NCI-H187 (cell line): ENCODE measurements around the gene TRIM28.
A peak's percentile ranks its signal among the peaks of the same experiment; 100 is the strongest.
"Not testable (repeated sequence)": the region's sequence is repeated elsewhere in the genome, so short reads cannot be mapped to it uniquely, and the experiment has no call there.

Source experiments
- DNase-seq, 2 experiments: peaks; one replicate each; lab custom pipeline; 2025; lab: John Stamatoyannopoulos, UW

TRIM28 gene

DNA sequence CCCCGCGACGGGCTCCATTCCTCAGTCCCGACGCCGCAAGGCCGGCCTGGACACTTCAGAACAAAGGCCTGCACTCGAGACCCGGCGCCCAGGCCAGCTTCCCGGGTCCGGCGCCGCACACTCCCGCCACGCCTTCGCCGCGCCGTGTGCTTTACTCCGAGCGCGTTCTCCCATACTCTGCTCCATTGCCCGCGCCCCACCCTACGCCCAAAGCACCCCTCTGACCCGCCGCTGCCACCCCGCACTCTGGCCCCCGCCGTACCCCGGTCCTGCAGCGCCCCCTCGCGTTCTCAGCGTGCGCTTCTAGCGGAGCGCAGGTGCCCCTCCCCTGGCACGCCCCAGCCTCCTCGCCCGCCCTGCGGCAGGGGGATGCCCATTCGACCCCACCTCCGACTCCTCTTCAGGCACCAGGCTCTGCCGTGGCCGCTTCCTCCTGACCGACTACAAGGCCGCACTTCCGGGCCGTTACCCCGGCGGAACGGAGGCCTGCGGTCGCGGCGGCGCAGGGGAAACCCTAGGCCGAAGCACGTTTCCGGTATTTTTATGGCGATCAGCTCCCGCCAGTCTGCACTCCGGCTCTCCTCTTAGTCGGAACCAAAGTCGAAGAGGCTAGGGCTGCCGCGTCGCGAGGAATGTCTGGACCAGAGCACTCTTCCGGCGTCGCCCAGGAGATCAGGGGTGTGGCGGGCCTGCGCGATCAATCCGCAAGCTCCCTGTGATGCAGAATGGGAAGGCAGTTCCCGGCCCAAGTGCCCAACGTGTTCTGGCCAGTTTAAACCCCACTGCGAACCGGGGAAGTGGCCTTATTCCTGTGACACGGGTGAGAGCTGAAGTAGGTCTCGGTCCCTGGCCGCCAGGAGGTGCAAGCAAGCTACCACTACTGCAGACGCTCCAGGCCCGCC, 24.3 kb upstream of the TRIM28 start, which contains the start of gene ZBTB45:
ZBTB45 (minus strand) TSS at position 456 of the 902 bp plus-strand sequence. CDS start 2,137 bp downstream, outside the sequence.
- DNase-seq, result peak; percentile 84 to 93

DNA sequence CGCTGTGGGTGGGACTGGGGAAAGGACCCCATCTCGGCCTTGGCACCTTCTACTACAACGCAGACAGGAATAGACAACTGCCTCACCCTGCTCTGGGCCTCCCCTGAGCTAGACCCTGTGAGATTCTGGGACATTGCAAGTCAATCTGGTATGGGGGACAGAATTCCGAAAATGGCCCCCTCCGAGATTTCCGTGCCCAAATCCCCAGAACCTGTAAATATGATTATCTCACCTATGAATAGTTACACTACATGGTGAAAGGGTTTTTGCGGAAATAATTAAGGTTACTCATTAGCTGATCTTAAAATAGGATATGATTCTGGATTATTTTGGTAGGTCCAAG, 23.6 kb upstream of the TRIM28 start:
- peak in 1 of 2 experiments; percentile 45 for DNase-seq

DNA sequence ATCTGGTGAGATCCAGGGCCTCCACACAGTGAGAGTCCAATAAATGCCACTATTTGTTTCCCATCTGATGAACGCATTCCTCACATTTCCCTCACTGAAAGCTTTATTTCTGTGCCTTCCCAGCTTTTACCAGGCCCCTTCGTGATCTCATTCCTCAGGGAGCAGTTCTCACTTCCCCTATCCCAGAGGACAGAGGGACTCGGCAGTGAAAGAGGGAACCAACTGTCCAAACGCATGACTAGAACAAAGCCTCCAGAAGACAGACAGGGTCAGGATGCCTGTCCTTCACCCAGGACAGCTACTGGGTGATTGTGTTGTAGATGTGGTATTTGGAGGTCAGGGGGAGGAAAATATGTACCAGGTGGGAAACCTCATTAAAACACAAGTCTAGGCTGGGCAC, 22.2 kb upstream of the TRIM28 start:
- DNase-seq, result no peak

DNA sequence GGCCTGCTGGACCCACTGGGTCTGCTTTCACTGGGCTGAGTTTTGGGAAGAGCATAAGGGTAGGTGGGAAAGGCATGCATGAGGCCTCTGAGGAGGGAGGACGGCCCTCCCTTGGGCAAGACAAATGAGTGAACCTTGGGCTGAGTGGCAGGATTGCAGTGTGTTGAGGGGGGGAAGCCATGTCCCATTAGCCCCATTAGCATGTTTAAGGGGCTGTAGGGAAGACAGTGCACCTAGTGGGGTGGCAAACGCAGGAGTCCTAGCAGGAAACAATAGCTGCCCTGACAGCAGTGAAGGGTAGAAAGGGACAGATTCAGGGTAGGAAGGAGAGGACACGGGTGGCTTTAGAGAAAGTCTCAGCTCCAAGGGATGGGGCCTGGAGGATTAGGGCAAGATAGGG, 21.2 kb upstream of the TRIM28 start:
- DNase-seq, result no peak

DNA sequence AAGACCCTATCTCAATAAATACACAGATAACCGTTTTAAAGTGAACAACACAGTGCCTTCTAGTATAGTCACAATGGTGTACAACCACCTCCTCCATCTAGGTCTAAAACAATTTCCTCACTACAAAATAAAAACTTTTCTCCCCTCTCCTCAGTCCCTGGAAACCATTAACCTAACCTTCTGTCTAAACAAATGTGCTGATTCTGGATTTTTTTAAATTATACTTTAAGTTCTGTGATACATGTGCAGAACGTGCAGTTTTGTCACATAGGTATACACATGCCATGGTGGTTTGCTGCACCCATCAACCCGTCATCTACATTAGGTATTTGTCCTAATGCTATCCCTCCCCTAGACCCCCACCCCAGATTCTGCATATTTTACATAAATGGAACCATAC, 14.5 kb upstream of the TRIM28 start:
- DNase-seq, result no peak

DNA sequence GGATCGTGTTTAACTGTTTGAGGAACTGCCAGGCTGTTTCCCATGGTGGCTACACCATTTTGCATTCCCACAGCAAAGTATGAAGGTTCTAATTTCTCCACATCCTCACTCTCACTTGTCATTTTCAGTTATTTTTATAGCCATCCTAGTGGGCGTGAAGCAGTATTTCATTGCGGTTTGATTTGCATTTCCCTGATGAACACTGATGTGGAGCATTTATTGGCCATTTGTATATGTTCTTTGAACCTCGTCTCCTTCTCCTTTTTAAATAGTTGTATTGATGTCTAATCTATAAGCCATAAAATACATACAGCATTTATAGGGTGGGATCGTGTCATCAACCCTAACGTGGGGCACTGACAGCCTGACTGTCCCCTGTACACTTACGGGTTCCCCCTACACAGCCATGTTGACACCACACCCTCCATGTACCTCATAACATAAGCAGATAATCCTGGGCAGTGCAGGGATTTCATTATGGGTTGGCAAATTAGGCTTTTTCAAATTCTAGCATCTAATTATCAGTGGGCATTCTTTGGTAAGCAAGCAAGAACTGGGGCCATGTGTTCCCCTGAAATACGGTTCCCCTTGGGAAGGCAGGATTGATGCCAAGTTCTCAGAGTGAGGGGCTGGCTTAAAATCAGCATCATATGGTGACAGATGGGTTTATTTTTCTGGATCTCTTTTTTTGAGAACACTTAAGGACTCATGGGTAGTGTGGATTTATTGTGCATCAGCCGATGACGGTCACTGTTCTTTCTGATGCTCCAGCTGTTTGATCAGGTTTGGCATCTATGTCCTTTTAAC, 12.6 kb upstream of the TRIM28 start:
- no peak for DNase-seq

DNA sequence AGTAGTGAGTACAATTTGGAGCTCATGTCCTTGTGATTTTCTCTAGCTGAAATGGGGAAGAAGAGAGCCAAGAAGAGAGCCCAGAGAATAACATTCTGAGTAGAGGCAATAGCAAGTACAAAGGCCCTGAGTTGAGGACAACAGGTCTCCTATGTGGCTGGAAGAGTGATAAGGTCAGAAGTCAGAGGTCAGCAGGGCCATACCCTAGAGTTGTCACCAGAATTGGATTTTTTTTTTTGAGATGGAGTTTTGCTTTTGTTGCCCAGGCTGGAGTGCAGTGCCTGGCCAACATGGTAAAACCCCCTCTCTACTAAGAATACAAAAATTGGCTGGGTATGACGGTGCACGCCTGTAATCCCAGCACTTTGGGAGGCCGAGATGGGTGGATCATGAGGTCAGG, 8.0 kb upstream of the TRIM28 start:
- DNase-seq, result no peak

DNA sequence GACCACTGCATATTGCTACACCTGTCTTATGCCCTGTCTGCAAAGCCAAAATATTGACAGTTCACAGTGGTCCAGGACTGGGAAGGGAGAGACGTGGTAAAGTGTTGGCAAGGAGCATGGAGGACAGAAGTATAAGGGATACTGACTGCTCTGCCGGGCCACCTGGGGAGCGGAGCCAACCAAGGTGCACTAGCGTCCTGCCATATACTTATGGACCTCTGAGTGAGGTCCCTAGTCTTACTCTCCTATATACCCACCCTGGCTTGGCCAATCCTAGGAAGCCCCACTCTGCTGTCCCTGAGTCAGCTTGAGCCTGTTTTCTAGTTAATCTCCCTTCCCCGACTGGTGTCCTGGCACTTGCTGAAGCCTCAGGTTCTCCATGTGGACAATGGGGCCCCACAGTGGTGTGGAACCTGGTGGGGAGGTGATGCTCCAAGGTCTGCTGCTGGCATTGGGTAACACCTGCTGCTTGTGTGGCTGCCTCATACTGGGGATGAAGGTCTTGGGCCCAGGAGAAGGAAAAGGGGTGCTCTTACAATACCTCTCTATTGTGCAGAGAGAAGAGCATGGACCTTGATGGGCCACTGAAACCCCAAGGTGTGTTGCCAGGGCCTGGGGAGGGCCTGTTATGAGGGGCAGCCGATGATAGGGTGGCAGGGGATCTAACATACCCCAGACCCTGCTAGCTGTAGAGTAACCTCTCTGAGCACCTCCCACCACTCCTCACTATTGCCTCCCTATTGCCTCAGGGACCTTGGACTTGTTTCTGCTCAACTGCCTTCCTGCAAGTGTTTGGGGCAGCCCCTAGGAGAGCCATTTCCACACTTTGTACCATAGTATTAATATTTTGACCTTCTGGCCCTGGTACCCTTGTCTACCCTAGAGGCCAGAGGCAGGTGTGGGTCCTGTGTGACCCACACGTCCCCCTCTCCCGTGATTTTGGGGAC, 6.7 kb upstream of the TRIM28 start:
- no peak for DNase-seq

DNA sequence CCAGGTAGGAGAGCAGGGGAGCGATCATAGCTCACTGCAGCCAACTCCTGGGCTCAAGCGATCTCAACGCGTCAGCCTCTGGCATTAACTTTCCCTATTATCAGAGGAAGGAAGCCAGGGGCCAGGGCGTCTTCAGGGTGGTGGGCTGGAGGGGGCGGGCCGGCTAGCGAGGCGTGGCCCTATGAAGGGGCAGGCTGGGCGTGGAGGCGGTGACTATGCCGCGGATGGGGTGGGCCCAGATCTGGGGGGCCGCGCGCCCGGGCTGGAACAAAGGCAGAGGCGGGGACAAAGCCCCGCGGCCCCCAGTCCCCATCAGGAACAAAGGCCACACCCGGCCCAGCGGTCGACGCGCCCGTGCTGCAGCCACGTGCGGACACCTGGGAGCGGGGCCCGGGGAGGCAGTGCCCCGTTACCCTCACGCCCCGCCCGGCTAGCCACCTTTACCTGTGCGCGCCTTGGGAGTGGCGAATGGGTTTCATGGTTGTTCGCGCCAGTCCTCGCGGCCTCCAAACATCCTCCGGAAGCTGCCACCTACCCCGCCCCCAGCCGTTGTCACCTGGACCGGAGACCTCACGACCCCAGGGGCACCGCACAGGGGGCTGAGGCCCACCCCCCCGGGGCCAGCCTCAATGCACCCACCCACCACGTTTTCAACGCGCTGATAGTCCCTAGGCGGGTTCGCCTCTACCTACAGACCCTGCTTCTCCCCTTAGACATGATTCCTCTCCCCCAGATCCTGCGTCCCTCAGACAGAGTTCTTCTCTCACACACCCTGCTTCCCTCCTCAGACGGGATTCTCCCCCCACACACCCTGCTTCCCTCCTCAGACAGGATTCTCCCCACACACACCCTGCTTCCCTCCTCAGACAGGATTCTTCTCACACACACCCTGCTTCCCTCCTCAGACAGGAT, 5.4 kb upstream of the TRIM28 start:
- DNase-seq, result no peak

DNA sequence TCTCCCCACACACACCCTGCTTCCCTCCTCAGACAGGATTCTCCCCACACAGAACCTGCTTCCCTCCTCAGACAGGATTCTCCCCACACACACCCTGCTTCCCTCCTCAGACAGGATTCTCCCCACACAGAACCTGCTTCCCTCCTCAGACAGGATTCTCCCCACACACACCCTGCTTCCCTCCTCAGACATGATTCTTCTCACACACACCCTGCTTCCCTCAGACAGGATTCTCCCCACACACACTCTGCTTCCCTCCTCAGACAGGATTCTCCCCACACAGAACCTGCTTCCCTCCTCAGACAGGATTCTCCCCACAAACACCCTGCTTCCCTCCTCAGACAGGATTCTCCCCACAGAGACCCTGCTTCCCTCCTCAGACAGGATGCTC, 4.7 kb upstream of the TRIM28 start:
- DNase-seq, result not testable (repeated sequence)

DNA sequence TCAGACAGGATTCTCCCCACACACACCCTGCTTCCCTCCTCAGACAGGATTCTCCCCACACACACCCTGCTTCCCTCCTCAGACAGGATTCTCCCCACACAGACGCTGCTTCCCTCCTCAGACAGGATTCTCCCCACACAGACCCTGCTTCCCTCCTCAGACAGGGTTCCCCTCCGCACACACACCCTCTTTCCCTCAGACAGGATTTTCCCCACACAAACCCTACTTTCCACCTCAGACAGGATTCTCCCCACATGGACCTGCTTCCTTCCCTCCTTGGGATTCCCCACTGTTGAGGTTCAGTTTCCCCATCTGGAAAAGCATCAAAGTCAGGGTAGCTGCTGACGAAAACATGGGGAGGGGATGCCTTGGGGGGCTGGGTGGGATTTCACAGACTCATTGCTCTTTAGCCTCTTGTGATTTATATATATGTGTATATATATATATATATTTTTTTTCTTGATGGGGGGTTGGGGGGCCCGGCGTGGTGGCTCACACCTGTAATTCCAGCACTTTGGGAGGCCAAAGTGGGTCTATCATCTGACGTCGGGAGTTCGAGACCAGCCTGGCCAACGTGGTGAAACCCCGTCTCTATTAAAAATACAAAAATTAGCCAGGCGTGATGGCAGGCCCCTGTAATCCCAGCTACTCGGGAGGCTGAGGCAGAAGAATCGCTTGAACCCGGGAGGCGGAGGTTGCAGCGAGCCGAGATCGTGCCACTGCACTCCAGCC, 1.1 kb upstream of the TRIM28 start:
- not testable (repeated sequence) for DNase-seq

DNA sequence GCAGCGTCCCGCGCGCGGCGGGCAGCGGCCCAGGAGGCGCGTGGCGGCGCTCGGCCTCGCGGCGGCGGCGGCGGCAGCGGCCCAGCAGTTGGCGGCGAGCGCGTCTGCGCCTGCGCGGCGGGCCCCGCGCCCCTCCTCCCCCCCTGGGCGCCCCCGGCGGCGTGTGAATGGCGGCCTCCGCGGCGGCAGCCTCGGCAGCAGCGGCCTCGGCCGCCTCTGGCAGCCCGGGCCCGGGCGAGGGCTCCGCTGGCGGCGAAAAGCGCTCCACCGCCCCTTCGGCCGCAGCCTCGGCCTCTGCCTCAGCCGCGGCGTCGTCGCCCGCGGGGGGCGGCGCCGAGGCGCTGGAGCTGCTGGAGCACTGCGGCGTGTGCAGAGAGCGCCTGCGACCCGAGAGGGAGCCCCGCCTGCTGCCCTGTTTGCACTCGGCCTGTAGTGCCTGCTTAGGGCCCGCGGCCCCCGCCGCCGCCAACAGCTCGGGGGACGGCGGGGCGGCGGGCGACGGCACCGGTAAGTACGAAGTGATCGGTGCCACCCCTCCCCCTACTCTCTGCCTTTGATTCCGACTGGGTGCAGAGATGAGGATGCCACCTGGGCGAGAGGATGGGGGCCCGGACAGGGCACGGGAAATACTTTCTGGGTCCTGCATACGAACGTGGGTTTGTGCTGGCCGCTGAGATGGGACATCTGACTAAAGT, 874 bp downstream of the TRIM28 start:
- DNase-seq, result no peak

DNA sequence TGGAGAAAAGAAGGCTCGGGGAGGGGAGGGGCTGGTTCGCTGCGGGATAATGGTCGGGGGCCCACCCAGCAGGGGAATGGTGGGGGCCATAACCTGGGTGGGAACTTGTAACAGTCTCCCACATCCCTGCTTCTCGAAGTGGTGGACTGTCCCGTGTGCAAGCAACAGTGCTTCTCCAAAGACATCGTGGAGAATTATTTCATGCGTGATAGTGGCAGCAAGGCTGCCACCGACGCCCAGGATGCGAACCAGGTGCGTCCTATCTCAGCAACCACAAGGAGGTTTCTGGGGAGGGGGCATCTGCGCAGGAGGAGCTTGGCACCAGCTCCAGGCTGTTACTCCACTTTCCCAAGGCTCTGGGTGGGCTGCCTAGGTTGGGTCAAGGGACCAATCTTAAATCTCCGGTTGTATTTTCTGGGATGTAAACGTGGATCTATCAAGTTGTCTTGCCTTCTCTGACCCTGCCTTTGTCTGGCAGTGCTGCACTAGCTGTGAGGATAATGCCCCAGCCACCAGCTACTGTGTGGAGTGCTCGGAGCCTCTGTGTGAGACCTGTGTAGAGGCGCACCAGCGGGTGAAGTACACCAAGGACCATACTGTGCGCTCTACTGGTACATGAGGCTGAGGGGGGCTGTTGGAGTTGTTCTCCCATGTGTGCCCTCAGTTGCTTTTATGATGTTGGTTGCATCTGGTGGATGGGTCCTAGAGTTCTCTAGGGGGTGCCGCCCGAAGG, 1.6 kb downstream of the TRIM28 start:
- DNase-seq, result no peak

DNA sequence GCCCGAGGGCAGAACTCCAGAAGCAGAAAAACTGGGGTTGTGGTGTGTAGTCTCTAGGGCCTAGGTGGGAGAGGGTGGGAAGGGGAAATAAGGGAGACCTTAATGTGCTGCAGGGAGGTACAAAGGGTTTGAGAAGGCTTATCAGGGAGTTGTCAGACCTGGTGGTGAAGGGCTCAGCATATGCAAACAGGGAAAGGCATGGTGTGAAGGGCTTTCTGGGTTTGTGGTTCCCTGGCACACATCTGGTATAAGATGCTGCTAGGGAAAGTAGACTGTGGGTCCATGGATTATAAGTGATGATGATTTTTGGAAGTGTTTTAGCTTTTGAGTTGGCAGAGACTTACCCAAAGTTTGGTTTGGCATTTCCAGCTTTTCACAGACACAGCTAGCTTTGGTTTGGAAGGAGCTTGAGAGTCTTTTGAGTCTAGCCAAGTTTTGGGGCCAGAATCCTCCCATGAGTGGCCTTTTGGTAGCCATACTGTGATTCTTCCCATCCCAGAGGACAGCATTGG, 2.2 kb downstream of the TRIM28 start:
- no peak for DNase-seq

DNA sequence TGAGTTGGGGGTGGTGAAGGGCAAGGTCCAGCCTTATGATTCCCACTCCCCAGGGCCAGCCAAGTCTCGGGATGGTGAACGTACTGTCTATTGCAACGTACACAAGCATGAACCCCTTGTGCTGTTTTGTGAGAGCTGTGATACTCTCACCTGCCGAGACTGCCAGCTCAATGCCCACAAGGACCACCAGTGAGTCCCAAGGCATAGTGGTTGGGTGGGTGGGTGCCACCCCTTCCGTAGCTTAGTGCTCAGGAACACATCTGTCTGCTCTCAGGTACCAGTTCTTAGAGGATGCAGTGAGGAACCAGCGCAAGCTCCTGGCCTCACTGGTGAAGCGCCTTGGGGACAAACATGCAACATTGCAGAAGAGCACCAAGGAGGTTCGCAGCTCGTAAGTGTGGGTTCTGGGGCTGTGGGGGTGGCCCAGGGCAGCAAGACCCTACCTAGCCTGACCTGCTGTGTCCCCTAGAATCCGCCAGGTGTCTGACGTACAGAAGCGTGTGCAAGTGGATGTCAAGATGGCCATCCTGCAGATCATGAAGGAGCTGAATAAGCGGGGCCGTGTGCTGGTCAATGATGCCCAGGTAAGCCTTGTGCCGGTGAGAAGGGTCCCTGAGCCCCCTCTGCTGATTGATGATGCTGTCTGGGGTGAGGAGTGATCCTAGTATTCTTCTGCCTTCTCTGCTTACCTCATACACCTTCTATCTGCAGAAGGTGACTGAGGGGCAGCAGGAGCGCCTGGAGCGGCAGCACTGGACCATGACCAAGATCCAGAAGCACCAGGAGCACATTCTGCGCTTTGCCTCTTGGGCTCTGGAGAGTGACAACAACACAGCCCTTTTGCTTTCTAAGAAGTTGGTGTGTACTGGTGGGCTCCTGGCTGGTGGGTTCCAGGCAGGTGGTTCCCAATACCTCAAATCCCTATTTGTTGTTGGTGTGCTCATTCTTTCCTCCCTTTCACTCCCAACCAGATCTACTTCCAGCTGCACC, 3.8 kb downstream of the TRIM28 start:
- DNase-seq, result no peak

DNA sequence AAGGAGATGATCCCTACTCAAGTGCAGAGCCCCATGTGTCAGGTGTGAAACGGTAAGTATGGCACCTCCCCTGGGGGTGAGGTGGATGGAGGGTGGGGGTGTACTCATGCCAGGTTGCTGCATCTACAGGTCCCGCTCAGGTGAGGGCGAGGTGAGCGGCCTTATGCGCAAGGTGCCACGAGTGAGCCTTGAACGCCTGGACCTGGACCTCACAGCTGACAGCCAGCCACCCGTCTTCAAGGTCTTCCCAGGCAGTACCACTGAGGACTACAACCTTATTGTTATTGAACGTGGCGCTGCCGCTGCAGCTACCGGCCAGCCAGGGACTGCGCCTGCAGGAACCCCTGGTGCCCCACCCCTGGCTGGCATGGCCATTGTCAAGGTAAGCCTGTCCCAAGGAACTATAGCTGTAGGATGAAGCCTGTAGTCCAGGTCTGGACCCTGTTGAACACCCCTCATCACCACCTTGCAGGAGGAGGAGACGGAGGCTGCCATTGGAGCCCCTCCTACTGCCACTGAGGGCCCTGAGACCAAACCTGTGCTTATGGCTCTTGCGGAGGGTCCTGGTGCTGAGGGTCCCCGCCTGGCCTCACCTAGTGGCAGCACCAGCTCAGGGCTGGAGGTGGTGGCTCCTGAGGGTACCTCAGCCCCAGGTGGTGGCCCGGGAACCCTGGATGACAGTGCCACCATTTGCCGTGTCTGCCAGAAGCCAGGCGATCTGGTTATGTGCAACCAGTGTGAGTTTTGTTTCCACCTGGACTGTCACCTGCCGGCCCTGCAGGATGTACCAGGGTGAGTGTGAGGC, 5.2 kb downstream of the TRIM28 start:
- no peak for DNase-seq
